Superior temporal gyrus (tissue), 1 donor: ENCODE data around the gene OR5K1.

Experiments
- DNase-seq: peaks from one replicate; pipeline ENCODE4 v3.0.0-alpha.2; 2016; ENCODE audit errors: extremely low spot score

The OR5K1 gene

DNA sequence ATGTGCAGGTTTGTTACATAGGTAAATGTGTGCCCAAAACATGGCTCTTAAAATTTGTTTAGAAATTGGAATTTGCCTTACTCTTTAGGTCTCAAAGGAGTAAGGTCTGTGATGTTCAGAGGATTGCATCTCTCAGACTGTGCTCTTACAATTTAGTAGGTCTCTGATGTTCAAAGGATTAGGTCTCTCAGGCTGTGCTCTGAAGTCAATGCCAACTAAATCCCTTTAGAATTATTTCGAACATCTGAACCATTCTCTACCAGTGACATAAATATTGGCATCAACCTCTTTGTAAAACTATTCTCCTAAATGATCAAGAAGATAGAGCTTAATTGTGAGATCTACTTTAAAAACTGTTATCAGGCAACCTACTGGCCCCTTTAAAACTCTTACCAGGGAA lies at the start of gene OR5K1:
Gene OR5K1, plus strand, starts transcription at position 301 of the 400 bp plus-strand sequence. CDS start 6,376 bp downstream, outside the sequence.
- no peak for DNase-seq

DNA sequence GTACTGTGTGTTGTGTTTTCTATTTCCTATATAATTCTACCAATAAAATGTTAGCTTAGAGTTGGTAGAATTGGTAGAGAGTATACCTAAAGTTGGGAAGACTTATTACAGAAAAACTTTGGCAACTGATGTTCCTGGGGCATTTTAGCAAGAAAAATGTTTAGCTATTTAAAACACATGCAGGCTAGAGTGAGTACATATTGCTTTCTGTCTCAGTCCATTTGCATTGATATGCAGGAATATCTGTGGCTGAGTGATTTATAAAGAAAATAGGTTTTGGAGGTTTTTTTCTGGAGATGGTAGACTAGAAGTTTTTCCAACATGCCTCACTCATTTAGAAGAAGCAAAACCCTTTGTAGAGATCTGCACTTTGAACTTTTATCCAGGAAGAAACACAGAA lies 30.4 kb upstream of the OR5K1 start:
- no peak for DNase-seq

- no peak for DNase-seq
Measured at GRCh38 chr3:98433764-98434163, 29.2 kb upstream of the OR5K1 start.

DNA sequence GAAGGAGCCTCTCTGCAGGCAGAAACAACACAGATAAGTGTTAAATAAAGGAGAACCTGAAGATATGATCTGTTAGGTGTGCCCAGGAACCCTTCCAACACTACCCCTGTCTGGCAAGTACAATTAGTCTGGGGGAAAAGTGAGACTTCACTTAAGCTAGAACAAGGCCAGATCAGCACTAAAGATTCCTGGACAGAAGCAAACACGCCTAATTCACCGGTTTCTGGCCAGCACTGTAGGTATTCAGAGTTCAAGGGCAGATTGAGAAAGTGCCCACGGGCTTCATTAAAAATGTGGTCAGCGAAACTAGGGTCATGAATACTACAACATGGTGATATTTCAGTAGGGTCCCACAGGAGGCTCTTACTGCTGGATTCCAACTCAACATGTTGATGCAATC lies 28.6 kb upstream of the OR5K1 start:
- DNase-seq = no peak

DNA sequence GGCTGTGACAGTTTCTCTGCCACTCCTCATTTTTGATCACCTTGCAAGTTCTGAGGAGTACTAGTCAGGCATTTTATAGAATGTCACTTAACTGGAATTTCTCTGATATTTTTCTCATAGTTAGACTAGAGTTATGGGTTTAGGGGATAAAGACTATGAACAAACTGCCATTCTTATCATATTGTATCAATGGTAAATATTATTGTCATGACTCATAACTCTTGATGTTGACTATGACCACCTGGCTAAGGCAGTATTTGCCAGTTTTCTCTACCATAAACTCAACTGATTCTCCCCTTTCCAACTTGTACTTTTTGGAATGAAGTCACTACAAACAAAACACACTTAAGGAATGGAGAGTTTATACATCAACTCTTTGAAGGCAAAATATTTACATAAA lies 22.7 kb upstream of the OR5K1 start:
- no peak for DNase-seq

DNA sequence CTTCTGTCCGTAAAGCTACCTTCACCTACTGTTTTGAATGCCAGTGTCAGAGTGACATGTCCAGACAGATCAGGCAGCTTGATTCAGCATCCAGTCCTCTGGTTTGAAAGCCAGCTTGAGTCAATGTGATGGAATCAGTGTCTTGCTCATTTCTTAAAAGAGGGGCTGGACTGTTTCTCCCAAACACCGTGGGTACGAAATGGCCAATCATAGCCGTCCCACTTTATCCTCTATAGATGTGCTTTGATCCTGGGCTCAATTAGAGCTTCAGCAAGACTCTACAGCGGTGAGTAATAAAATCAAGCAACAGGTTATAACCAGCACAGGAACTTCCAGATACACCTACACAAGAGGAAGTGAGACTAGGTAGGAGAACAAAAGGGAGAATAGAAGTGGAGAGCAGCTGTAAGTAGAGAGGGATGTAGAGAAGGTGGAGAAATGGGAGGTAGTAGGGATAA lies 17.0 kb upstream of the OR5K1 start:
- DNase-seq = no peak

DNA sequence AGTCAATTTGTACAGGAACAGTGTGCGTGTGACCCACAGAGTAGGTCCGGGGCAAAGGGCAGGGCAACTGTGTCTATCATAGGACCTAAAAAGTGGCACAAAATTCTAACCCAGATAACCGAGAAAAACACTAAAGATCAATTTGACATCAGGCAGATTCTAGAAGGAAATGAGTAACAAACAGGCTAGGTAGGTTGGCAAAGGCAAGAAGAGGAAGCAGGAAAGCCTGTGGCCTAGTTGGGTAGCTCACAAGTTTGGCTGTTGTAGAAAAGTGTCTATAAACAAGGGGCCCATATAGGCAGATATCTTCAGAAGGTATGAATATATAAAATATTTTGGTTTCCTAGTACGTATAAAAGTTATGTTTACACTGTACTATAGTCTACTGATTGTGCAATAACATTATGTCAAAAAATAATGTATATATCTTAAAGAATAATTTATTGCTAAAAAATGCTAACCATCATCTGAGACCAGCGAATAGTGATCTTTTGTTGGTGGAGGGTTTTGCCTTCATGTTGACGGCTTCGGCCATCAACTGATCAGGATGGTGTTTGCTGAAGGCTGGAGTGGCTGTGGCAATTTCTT lies 13.3 kb upstream of the OR5K1 start:
- no peak for DNase-seq

DNA sequence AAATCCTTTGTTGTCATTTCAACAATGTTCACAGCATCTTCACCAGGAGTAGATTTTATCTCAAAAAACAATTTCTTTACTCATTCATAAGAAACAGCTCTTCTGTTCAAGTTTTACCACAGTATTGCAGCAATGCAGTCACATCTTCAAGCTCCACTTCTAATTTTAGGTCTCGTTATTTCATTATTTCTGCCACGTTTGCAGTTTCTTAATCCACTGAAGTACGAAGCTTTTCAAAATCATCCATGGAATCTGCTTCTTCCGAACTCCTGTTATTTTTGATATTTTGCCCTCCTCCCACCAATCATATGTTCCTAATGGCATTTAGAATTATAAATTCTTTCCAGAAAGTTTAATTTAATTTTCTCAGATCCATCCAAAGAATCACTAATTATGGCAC lies 12.6 kb upstream of the OR5K1 start:
- no peak for DNase-seq

GRCh38 chr3:98453827-98454226 lies 9.2 kb upstream of the OR5K1 start:
- DNase-seq = no peak

- DNase-seq = no peak
Measured at GRCh38 chr3:98454929-98455328, 8.1 kb upstream of the OR5K1 start.

- DNase-seq = no peak
Measured at GRCh38 chr3:98457543-98457942, 5.5 kb upstream of the OR5K1 start.

DNA sequence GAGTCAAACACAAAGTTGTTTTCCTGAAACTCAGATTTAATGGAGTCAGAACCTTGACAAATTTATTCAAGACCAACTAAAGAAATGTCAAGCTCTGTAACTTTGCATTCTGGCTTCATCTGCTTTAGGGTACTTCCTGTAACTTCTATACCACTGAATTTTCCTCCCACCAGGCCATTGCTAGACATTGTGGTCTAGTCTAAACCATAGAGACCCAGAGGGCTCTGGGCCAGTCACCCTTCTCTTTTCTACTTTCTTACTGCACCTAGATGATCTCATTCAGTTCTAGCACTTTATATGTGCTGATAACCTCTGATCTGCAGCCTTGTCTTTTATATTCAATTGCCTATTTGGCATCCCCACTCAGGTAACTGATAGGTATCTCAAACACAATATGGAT lies 2.8 kb upstream of the OR5K1 start:
- DNase-seq = no peak

- no peak for DNase-seq
Measured at GRCh38 chr3:98482717-98483482, 19.9 kb downstream of the OR5K1 start.

DNA sequence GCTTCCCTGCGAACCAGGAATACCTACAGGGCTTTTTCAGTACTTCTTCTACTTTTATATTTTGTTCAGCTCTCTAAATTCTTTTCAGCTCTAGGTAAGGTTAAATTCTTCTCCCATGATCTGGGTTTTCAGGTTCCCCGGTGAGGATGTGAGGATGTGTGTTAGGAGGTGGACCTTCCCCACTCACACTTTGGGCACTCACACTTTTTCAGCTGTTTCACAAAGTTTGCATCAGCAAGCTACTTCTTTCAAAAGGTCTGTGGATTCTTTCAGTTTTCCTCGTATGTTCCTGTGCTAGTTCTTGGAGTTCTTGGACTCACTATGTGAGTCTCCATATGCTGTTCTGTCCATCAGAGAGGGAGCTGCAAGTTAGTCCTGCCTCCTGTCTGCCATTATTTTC lies 20.6 kb downstream of the OR5K1 start:
- no peak for DNase-seq

DNA sequence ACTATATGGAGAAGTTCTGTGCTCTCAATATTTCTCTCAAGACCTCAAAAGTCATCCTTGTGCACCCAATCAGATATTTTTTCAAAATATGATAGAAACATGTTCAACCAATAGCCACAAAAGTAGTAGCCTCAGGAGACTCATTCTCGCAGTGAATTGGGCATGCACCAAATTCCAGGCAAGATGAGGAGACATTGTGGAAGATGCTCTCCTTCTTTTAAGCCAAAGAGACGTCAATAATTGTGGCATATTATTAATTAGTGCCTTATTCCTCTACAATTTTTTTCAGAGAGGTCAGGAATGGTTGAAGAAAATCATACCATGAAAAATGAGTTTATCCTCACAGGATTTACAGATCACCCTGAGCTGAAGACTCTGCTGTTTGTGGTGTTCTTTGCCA lies 34.4 kb downstream of the OR5K1 start, which contains the start of gene OR5K2:
Gene OR5K2, plus strand, starts transcription at position 301 of the 400 bp plus-strand sequence. Its CDS starts 0 bp downstream, at position 301.
- DNase-seq = no peak

GRCh38 chr3:98500019-98500418 lies 37.0 kb downstream of the OR5K1 start:
- no peak for DNase-seq

DNA sequence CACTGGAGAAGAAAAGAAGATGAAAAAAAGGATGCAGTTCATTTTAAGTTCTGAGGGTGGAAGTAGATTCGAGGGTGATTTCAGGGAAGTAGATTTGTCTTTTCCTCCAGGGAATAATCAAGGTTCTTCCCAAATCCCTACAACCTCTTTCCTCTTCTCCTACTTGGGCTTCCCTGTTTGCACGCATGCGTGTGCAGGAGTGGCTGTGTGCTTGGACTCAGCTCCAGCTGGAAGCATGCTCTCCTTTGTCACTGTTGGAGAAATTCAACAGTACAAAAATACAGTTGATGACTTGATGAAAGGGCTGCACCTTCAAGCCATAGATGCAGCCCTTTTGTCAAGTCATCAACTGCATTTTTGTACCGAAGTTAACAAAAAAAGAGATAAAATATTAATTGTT lies 38.3 kb downstream of the OR5K1 start:
- DNase-seq = peak; percentile 59

DNA sequence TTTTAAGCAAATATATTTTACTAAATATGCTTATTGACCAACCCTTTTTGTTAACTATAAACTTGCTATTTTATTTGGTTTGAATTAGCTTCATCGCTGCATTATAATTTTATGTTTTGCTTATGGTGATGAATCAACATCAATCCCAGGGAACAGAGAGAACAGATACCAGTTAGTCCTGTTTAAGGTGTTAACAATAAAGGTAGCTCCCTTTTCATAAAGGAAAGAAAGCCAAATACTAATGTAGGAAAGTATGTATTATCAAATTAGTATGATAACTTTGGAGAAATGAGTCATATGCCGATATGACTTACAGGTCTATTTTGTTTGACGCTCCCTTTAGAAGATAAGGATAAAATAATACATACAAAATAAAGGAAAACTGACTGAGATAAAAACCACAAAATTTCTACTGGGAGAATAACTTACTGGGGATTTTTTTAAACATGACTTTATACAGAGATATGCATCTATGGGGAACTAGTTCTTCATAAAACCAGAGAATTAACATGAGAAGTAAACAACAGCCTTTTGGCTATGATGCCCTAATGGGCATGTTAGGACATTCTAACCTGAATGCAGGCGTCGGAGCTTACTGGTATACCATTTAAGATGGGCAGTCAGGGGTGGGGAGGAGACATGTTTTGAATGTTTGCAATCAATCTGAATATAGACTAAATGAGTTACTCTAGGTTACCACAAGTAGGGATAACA lies 39.0 kb downstream of the OR5K1 start:
- DNase-seq = no peak

- no peak for DNase-seq
Measured at GRCh38 chr3:98504539-98504938, 41.5 kb downstream of the OR5K1 start.

GRCh38 chr3:98508582-98508981 lies 45.6 kb downstream of the OR5K1 start:
- no peak for DNase-seq

GRCh38 chr3:98512576-98512975 lies 49.6 kb downstream of the OR5K1 start:
- DNase-seq = no peak

- DNase-seq = peak; percentile 54
Measured at GRCh38 chr3:98513091-98513511, 50.1 kb downstream of the OR5K1 start.

DNA sequence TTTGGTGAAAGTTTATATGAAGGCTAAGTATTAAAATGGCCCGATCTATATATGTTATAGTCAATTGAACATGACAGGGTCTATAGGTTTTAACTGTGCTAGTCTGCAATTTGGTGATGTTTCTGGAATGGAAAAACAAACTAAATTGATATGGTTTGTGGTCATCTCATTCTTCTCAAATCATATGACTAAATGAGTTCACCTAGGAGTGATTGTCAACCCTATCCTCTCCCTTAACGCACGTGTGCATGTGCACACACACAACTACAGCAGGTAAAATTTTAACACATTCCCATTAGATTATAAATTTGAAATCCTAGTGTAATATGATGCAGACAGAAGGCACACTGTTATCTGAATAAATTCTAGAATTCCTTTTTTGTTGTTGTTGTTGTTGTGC lies 50.7 kb downstream of the OR5K1 start:
- DNase-seq = no peak
